OCI-LY1 (cell line): Measurements from ENCODE around the gene ZNF71.

Experiments used
- EZH2 ChIP-seq: fragments of 200-600 bp; sonication (generic), shearing (Covaris generic); IDR thresholded peaks from 2 replicates; pipeline ENCODE4 v1.8.0; 2017; ENCODE audit warnings: borderline replicate concordance, mixed run types, mild to moderate bottlenecking, antibody characterized with exemption, low read length, moderate library complexity, mixed read lengths
- TF ChIP-seq, protein P1 (sequence below): fragments of 200-600 bp; sonication (generic), shearing (Covaris generic); IDR thresholded peaks from 2 replicates; pipeline ENCODE4 v1.5.1; 2017; ENCODE audit warnings: mild to moderate bottlenecking, antibody characterized with exemption, low read length, moderate library complexity, mixed read lengths

DNA sequence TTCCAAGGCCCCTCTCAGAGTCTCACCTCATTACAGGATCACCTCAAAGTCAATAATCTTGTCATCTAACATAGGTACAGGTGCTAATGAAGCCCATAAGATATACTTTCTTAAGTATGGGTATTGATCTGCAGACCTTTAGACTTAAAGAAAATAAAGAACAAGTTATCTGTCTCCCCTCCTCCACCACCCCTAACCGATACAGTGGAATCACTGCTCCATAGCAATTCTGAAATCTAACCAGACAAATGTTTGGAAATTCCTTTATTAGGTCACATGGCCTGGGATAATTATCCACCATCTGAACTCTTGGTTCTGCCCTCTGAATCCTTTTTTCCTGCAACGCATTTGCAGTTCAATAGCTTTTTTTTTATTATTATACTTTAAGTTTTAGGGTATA lies 32.3 kb upstream of the ZNF71 start:
- TF ChIP-seq, protein P1, sequence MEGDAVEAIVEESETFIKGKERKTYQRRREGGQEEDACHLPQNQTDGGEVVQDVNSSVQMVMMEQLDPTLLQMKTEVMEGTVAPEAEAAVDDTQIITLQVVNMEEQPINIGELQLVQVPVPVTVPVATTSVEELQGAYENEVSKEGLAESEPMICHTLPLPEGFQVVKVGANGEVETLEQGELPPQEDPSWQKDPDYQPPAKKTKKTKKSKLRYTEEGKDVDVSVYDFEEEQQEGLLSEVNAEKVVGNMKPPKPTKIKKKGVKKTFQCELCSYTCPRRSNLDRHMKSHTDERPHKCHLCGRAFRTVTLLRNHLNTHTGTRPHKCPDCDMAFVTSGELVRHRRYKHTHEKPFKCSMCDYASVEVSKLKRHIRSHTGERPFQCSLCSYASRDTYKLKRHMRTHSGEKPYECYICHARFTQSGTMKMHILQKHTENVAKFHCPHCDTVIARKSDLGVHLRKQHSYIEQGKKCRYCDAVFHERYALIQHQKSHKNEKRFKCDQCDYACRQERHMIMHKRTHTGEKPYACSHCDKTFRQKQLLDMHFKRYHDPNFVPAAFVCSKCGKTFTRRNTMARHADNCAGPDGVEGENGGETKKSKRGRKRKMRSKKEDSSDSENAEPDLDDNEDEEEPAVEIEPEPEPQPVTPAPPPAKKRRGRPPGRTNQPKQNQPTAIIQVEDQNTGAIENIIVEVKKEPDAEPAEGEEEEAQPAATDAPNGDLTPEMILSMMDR: no peak
- TF ChIP-seq EZH2: no peak
